Stimulated activated naive CD4-positive, alpha-beta T cell treated with Interleukin-2 at 50 U/mL for 16 hours (primary cell): ENCODE data around the gene SMOC2.
"Not testable (repeated sequence)": the region's sequence is repeated elsewhere in the genome, so short reads cannot be mapped to it uniquely, and the experiment has no call there.

ENCODE experiments used
- DNase-seq: peaks from one replicate; lab custom pipeline; 2025; lab: John Stamatoyannopoulos, UW

Gene SMOC2

GRCh38 chr6:168601111-168601510 is 160.1 kb downstream of the SMOC2 start:
- DNase-seq: no peak

GRCh38 chr6:168601546-168601945 is 160.6 kb downstream of the SMOC2 start:
- no peak for DNase-seq

- no peak for DNase-seq
Observed at GRCh38 chr6:168602576-168602975, 161.6 kb downstream of the SMOC2 start.

- no peak for DNase-seq
Observed at GRCh38 chr6:168603234-168603633, 162.2 kb downstream of the SMOC2 start.

- DNase-seq: no peak
Observed at GRCh38 chr6:168605964-168606363, 165.0 kb downstream of the SMOC2 start.

- no peak for DNase-seq
Observed at GRCh38 chr6:168606722-168607121, 165.7 kb downstream of the SMOC2 start.

GRCh38 chr6:168607272-168608112 is 166.5 kb downstream of the SMOC2 start:
- DNase-seq: no peak

GRCh38 chr6:168608113-168608400 is 167.1 kb downstream of the SMOC2 start:
- no peak for DNase-seq

GRCh38 chr6:168609026-168609685 is 168.2 kb downstream of the SMOC2 start:
- DNase-seq: no peak

GRCh38 chr6:168609914-168610490 is 169.0 kb downstream of the SMOC2 start:
- DNase-seq: no peak

- not testable (repeated sequence) for DNase-seq
Observed at GRCh38 chr6:168610966-168611365, 170.0 kb downstream of the SMOC2 start.

- DNase-seq: no peak
Observed at GRCh38 chr6:168611691-168612090, 170.7 kb downstream of the SMOC2 start.

- no peak for DNase-seq
Observed at GRCh38 chr6:168612586-168612985, 171.6 kb downstream of the SMOC2 start.

- DNase-seq: no peak
Observed at GRCh38 chr6:168615837-168616236, 174.9 kb downstream of the SMOC2 start.

GRCh38 chr6:168616816-168617765 is 176.1 kb downstream of the SMOC2 start:
- no peak for DNase-seq

- DNase-seq: no peak
Observed at GRCh38 chr6:168618546-168619315, 177.7 kb downstream of the SMOC2 start.

GRCh38 chr6:168619560-168620314 is 178.8 kb downstream of the SMOC2 start:
- DNase-seq: no peak

GRCh38 chr6:168620578-168620977 is 179.6 kb downstream of the SMOC2 start:
- no peak for DNase-seq

GRCh38 chr6:168623736-168624135 is 182.8 kb downstream of the SMOC2 start:
- no peak for DNase-seq

- DNase-seq: no peak
Observed at GRCh38 chr6:168624540-168624939, 183.6 kb downstream of the SMOC2 start.

- DNase-seq: no peak
Observed at GRCh38 chr6:168624948-168625347, 184.0 kb downstream of the SMOC2 start.
